H1 (cell line): ENCODE measurements around the gene GNA12. TPM values are rescaled to one million over a fixed set of nuclear protein-coding genes. Genes with fewer than 3 reads are reported as not detected.

Experiments used
- BRCA1 ChIP-seq: IDR thresholded peaks from 2 replicates; pipeline ENCODE4 v1.6.1; 2012; ENCODE audit warnings: low read depth, low read length, improper control_type of control experiment
- CHD7 ChIP-seq: fragments of 300-600 bp; sonication (generic); IDR thresholded peaks from 2 replicates; pipeline ENCODE4 v1.7.1; 2012; ENCODE audit warnings: low read length, moderate library complexity, mild to moderate bottlenecking, inconsistent platforms; ENCODE audit not compliant: insufficient replicate concordance
- EGR1 ChIP-seq: IDR thresholded peaks from 2 replicates; pipeline ENCODE4 v1.6.1; 2011; ENCODE audit warnings: low read depth, low read length, borderline replicate concordance
- SP4 ChIP-seq: IDR thresholded peaks from 2 replicates; pipeline ENCODE4 v1.6.1; 2012; ENCODE audit warnings: low read length, inconsistent platforms
- polyA plus RNA-seq, 7 experiments: library from polyadenylated mRNA; depleted of rRNA in 3 of 7; stranded (reverse) in 5 of 7; unstranded in 2 of 7; fragments of >200 nt in 5 of 7; fragments of 200-250 nt in 2 of 7; gene quantifications; 1 replicate in 5 of 7; 2 replicates in 1 of 7; 4 replicates in 1 of 7; pipeline versions ENCODE4 v1.2.1 to v1.2.3, GENCODE V29; 2011 to 2013; ENCODE audit warnings: missing spikeins in 2 of 7, mixed read lengths in 2 of 7
- total RNA-seq: library from RNA; stranded (reverse); fragmentation: NEBNext Ultra II Directional; extraction: Animal tissue kit (Norgen Biotek cat#: 25700); gene quantifications from 2 replicates; pipeline ENCODE4 v1.2.1, GENCODE V29; 2021

The GNA12 gene
- total and polyA plus RNA-seq, 2 of the 8 experiments (the other 6 are each of a cell fraction or from before 2014, with no cell fraction given) = 96.5 to 109 TPM

GRCh38 chr7:2829040-2829439 lies 15.1 kb downstream of the GNA12 start (continued):
- TF ChIP-seq BRCA1 = no peak
- TF ChIP-seq EGR1 = no peak
- TF ChIP-seq CHD7 = no peak
- no peak for TF ChIP-seq SP4
- TF ChIP-seq, all 59 proteins: peak for 0
